ENCODE results near the gene STRIP1.

Gene STRIP1, protein sequence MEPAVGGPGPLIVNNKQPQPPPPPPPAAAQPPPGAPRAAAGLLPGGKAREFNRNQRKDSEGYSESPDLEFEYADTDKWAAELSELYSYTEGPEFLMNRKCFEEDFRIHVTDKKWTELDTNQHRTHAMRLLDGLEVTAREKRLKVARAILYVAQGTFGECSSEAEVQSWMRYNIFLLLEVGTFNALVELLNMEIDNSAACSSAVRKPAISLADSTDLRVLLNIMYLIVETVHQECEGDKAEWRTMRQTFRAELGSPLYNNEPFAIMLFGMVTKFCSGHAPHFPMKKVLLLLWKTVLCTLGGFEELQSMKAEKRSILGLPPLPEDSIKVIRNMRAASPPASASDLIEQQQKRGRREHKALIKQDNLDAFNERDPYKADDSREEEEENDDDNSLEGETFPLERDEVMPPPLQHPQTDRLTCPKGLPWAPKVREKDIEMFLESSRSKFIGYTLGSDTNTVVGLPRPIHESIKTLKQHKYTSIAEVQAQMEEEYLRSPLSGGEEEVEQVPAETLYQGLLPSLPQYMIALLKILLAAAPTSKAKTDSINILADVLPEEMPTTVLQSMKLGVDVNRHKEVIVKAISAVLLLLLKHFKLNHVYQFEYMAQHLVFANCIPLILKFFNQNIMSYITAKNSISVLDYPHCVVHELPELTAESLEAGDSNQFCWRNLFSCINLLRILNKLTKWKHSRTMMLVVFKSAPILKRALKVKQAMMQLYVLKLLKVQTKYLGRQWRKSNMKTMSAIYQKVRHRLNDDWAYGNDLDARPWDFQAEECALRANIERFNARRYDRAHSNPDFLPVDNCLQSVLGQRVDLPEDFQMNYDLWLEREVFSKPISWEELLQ

DNA sequence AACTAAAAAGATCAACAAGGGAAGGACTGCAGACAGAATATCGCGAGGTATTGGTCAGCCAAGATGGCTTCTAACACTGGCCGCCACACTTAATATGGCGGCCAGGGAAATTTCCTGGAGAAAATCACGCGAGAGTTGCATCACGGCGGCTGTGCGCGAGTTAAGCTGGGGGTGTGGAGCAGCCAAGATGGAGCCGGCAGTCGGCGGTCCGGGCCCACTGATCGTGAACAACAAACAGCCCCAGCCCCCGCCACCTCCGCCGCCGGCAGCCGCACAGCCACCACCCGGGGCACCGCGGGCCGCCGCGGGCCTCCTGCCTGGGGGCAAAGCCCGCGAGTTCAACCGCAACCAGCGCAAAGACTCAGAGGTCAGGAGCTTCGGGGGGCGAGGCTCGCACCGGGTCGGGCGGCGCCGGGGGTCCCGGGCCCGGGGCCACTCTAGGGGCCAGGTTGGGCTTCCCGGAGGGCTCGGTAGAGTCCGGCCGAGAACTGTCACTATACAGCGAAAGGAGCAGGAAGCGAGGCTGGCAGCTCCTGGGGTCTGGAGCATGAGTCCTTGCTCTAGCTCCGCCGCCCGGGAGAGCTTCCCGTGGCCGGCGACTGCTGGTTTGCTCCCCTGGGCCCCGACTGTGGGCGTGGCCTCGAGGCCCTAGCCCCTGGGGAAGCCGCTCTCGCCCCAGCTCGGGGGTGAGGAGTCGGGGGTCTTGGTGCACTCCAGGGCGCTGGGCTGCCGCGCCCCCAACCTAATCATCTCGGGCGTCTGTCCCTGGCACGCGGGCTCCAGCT is at the start of gene STRIP1:
Gene STRIP1, plus strand, starts transcription at position 174 of the 785 bp plus-strand sequence. Its CDS starts 14 bp downstream, at position 188.
- DNase-seq: peak; percentile 87

DNA sequence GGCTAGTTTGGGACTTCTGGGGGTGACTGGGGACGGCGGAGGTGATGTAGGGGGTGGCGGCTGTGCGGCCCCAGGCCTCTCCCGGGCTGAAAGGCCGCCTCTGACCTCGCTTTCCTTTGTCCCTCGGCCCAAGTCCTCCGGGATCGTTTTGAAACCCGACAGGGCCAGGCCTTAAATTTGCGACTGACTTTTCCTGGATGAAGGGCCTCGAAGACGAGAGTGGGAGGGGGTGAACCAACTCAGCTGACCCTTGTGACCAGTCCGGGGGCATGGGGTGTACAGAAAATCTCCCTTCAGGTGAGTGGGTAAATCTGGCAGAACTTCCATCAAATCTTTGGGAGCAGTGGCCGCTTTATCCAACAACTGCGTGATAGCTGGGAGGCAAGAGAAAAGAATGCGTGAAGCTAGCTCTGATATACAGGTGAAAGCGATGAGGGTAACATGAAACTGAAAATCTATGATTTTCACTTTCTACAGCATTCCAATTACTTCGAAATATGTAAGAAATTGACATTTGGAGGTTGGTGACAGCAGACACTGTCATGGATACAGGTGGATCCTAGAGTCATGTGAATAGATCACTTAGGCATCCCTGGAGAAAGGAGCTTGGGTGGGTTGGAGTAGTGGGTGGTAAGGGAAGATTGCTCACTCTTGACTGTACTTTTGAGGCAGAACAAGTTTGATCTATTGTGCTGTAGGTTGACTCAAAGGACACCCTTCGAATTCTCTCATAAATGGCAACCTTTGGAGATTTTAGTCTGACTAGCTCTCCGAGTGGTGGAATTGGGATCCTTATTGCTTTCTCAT is 49.0 kb upstream of the STRIP1 start:
- DNase-seq: no peak

DNA sequence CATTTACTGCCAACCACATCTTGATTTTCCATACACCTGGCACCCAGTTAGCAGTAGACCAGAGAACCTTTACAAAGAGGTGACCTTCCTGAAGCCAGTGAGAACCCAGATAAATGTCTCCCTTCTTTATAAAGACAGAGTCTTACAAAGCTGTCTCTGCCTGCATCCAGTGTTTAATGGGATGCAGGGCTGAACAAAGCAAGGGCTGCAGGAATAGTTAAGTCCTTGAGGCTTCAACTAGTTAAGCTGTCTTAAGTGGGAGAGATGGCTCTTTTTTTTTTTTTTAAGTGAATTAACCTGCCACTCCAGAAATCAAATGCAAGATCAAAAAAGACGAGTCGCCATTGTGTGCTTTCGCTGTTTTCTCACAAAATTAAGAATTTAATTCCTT is 48.4 kb upstream of the STRIP1 start:
- no peak for DNase-seq

DNA sequence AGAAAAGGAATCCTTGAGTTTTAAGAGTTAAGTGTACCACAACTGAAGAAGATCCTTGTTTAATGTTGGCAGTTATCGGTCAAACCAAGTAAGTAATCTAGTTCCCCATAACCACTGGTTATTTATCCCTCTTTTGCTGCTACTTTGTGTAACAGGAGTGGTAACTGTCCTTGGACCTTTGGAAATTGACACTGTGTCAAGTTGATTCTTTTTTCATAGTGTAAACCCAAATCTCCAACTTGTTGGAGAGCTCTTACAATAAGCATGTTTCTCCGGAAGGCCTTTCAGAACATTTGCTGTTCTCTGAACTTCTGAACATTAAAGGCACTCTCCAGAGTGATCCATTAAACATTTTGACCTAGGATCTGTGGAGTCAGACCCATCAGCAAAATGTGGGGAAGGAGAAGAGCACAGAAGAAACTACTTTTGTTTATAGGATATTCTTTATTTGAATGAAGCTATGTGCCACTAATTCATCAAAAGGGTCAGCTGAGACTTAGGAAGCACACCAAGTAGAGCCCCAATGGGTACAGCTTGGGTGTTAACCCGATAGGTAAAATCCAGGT is 46.0 kb upstream of the STRIP1 start:
- DNase-seq: no peak

DNA sequence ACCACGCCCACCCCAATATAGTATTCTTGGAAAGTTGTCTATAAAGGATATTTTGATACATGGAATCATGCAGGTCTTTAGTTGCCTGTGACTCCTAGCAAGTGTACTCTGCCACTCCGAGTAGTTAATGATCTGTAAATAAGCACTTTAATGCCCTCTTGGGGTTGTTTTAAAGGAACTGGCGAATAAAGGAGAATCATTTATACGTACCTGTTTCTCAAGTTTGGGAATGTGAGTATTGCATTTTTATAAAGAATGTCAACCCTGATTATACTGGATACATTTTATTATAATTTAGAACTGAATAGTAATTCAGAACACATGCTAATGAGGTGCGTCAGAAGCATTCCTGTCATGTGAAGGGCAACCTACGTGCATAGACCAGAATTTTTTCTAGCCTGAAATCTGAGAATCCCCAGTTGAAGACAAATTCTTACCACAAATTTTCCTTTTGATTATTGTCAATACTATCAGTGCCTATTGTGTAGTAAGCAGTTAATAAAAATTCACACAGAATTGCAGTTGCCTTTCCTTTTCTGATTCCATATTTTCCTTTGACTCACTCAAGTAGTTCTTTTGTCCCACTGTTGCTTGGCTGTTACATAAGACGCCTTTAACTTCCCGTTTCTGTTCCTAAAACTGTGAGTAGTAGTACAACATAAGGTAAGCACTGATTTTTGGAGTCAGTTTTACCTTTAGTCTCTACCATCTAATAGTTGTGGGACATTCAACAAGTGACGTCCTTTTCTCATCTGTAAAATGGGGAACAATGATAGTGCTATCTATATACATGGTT is 44.7 kb upstream of the STRIP1 start:
- no peak for DNase-seq

DNA sequence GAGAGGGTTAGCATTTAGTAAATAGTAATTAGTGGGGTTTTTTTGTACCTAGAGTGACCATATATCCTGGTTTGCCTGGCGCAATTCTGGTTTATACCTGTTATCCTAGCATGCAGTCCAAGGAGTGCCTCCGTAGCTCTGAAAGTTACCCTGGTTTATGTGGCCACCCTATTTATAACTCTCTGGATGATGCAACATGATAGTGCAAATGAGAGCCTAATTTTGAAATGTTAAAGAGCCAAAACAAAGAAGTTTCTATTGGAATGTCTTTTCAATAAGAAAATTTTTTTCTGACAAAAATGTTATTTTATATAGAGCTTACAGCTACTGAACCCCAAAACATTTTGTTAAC is 44.1 kb upstream of the STRIP1 start:
- DNase-seq: no peak

DNA sequence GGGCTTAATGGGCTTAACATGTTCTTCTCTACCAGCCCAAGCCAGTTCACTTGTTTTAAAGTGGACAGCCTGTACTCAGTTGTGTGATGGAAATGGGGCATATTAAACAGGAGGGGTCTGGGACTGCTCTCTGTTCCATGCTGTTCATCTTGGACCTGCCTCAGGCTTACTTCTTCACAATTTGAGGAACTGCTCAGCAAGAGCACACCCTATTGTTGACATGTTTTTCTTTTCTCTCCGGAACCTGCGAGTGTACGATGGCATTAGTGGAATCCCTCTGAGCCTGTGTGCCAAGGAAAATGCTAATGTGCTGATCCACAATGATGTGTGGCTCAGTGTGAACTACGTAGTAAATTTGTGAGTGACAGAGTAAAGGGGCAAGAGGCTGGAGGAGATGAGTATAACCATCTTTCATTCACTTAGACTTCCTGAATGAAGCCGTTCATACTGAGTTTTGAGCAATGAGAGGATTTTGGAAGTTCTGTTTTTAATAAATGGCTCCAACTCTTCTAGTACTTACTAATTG is 43.0 kb upstream of the STRIP1 start:
- DNase-seq: no peak

DNA sequence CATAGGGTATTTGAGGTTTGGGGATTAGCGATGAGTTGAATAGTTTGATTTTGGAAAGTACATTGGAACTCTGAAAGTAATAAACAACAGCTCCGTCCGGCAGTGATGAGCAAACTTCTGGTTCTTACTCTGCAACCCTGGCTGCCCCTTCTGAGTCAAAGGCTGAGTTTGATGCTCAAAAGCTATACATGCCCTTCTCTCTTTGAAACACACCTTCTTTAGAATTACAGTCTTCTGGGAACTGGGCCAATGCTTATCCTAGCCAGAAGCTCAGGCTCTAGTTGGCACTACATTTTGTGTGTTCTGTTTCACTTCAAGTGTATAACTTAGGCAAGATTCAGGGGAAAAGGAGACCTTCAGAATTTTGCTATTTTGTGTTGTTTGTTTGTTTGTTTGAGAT is 40.5 kb upstream of the STRIP1 start:
- DNase-seq: no peak

DNA sequence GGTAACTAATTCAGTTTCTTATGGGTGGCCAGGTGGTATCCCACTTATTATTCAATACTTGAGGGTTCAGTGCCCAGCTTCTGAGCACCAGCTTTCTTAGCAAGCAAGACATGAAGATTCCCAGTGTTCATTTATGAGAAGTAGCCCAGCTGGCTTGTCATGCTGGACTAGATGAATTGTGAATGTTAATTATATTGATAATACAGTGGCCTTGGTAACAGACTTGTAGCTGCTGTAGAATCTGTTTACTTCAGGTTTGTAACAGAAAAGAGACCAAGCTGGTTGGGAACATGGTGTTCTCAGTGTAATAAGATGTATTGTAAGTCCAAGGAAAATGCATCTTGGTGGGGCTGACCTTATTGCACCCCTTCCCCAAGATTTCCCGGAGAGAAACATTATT is 39.8 kb upstream of the STRIP1 start:
- DNase-seq: no peak

DNA sequence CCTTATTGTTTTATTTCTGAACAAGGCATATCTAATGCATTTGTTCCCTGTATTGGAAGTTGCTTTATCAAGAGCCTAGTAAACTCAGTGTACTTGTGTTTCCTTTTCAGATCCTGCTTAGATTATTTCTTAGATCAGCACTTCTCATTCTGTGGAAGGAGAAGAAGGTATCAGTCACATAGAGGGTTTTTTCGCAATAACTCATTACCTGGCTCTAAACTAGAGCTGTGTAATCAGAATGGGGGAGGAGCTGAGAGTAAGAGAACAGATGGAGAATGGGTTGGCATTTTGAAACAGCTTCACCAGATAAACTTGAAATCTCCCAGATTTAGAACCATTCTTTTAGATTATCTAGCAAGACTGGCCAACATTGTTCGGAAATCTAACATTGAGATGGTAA is 38.9 kb upstream of the STRIP1 start:
- no peak for DNase-seq

DNA sequence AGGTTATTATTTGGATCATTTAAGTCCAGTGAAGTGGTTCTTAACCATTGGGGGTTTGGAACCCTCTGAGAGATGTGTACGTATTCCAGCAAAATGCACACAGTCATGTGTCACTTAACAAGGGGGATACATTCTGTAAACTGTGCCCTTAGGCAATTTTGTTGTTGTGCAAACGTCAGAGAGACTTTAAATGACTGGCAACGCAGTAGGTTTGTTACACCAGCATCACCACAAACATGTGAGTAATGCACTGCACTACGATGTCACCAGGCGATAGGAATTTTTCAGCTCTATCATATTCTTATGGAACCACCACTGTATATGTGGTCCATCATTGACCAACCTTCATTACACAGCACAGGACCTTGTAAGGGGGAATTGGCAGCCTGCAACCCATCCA is 37.9 kb upstream of the STRIP1 start:
- DNase-seq: no peak

DNA sequence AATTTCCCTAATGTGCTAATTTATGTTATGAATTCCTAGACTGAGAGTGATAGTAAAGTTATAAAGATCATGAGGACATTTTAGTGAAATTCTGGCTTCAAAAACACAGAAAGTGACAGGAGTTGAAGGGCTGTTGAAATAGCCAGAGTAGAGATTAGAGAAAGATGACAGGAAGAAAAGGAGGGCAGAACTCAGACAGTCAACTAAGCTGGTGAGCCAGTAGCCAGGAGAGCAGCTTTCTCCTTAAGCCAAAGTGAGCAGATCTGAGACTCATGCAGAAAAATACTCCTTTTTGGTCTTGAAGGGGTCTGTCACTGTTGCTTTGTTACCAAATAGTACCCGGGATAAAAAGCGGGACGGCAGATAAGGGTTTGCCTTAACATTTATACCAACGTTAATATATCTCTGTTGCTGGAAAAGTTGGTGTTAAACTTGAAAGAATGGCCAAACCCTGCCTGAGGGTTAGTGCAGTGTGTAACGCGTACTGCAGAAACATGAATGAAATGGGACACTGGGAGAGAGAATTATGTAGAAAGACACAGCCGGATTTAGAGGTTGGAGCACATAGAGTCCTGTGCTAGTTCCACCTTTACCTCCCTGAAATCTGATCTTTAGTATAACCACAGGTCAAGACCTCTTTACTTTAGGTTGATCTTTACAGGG is 37.1 kb upstream of the STRIP1 start:
- no peak for DNase-seq

DNA sequence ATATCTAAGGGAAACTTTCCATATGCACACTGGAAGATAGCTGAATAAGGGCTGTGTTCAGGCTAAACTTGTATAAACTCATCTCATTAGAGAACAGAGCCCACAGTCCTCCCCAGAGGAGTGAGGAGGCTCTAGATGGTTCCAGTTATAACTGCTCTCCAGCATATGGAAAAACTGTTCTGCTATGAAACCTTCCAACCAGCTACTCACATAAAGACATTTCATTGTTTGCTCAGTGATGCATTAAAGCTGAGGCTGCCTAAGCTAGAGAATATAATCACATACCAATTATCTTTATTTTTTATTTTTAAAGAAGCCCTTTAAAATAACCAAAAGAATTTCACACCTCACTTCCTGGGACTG is 36.6 kb upstream of the STRIP1 start:
- no peak for DNase-seq

DNA sequence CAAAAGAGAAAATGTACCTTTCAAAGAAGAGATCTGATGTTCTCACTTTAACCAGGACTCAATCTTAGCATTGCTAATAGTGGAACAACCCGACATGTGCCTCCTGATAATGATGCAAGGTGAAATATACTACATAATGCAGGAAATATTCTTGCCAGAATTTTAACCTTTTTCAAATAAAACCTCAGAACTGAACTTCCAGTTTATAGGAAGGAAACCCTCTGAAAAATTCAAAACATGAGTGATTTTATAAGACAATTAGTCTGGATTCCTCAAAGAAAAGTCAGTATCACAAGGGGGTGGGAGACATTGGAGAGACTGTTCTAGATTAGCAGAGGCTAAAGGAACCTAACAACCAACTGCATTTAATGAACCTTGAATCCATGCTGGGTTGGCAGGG is 31.7 kb upstream of the STRIP1 start:
- DNase-seq: no peak

DNA sequence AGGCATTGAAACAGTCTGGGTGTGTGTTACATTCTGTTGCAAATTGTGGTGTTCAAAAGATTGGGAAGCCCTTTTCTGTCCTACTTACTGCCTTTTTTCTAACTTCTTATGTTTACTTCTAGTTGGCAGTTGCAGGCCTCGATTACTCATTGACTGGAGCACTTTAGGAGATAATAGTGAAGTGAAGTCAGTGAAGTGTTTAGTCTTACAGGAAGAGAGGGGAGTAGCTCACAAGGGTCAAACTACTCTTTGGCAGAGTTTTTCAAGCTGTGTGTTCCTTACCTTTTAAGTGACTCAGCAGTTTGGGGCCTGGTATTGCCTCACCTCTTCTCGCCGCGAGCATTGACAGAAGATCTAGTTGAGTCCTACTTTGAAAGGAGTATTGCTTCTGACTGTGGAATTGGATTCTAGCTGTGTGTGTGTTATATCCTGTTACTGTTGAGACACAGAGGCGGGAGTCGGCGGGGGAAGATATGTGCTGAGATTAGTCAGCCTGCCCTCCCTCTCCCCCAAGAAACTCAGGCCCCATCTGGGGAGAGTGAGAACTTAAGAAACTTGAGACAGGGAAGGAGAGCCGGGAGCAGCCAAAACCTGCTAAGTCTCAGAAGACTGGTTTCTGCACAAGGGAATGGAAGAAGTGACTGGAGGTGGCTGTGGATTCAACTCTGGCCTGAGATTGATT is 30.5 kb upstream of the STRIP1 start:
- peak; percentile 45 for DNase-seq

DNA sequence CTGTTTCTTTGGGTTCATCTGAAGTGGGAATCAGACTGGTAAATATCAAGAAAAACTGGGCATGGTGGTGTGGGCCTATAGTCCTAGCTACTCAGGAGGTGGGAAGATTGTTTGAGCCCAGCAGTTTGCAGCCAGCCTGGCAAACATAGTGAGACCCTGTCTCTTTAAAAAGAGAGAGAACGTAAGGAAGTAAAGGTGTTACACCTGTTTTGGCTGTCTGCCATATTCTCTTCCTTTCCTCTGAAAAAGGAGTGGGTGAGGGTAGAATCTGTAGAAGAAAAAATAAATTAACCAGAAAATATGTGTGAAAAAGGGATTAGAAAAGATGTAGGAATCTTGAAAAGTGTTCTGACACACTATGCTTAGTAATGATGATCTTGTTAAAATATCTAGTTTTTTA is 29.8 kb upstream of the STRIP1 start:
- DNase-seq: no peak

DNA sequence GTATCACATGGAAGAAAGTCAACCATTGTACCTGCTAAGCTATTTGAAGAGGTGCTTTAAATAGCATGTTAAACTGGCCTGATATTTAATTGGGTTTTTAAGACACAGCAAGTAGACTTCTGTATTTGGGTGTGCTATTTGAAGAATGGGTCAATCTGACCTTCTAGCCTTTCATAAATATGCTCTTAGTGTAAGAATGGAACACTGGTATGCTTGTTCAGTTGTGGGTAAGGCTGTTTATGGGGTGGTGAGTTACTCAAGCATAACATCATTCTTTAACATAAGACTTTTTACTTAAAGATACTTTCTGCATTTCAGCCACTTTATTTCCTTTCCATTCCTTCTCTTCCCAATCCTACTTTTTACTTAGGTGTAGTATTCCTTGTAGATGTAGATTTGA is 28.5 kb upstream of the STRIP1 start:
- no peak for DNase-seq

DNA sequence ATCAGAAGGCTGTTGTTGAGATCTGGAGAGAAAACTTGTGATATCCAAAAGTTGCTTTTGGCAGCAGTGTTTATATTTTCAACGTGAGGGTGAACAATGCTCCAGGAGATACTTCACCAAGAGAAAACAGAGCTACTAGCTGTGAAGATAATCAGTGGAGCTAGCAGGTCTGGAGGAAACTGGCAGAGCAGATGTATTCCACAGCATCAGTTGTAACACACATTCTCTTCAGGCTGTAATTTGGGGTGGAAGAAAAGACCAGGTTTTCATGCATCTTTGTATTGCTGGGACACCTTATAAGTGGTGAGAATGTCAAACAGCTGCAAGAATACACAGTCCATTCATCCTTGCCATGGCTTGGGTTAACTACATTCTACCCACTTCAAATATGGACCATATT is 27.9 kb upstream of the STRIP1 start:
- no peak for DNase-seq

DNA sequence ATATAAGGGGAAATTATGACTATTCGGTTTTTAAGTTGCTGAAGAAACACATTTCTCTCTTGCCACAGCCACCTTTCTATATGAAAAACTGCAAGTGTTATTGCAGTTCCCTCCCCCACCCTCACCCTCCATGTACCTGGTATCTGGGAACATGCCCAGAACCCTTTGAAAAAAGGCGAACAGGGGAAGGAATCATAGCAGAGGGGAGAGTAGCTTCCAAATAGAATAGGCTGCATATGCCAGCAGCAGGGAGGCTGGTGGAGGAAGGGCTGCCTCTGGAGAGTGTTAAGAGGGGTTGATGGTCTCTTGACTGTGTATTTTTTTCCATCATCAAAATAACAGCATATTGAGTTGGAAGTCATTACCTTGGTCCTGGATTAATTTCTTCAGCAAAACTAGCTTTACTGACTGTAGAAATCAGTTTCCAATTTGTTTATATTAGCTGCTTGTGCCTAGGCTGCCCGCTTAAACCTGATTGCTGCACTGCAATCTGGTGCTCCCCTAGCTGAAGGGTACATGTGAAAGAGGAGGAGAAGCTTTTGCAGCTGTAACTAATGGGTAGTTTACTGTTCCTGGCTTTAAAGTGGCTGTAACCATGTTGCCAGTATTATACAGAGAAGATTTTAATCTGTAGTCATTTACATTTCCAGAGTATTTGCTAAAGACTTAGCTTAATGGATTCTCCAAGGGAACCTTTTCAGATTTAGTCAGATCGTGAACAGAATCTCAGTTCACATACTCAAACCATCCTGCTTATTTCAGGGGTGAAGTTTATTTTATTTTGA is 27.2 kb upstream of the STRIP1 start:
- no peak for DNase-seq
